GM23338 (cell line): ENCODE data around the gene ZDHHC3. TPM values are rescaled to one million over a fixed set of nuclear protein-coding genes. Genes with fewer than 3 reads are reported as not detected.

ENCODE experiments used
- ATAC-seq: fragments of 200-7000 bp; cut with Tn5 transposase; 3 replicates; pipeline ENCODE4 v1.9.1; 2020
- DNase-seq: peaks from one replicate; pipeline ENCODE4 v3.0.0-alpha.2; 2015; ENCODE audit warnings: low spot score
- H2AFZ ChIP-seq: fragments of 200-600 bp; sonication (generic); 2 replicates; pipeline ENCODE4 v1.8.0; 2016; ENCODE audit warnings: antibody characterized with exemption, mild to moderate bottlenecking, moderate library complexity
- H3F3A ChIP-seq: fragments of 200-600 bp; sonication (generic); replicated peaks from 2 replicates; pipeline ENCODE4 v1.8.0; 2017; ENCODE audit warnings: antibody characterized with exemption, mixed run types, low read depth
- H3K27ac ChIP-seq: fragments of 200-600 bp; sonication (generic); 2 replicates; pipeline ENCODE4 v1.6.1; 2016; ENCODE audit warnings: low read depth
- H3K27me3 ChIP-seq: fragments of 200-600 bp; sonication (generic); 2 replicates; pipeline ENCODE4 v1.8.0; 2016; ENCODE audit warnings: mild to moderate bottlenecking, mixed run types, moderate library complexity; ENCODE audit not compliant: insufficient read depth
- H3K36me3 ChIP-seq: fragments of 200-600 bp; sonication (generic); 2 replicates; pipeline ENCODE4 v1.8.0; 2016; ENCODE audit warnings: mild to moderate bottlenecking; ENCODE audit not compliant: insufficient read depth
- H3K4me1 ChIP-seq: fragments of 200-600 bp; sonication (generic); 2 replicates; pipeline ENCODE4 v1.8.0; 2016; ENCODE audit warnings: mild to moderate bottlenecking, moderate library complexity; ENCODE audit not compliant: insufficient read depth
- H3K4me2 ChIP-seq: fragments of 200-600 bp; sonication (generic); 2 replicates; pipeline ENCODE4 v1.7.1; 2017; ENCODE audit warnings: mixed run types
- H3K4me3 ChIP-seq: fragments of 200-600 bp; sonication (generic); 2 replicates; pipeline ENCODE4 v1.6.1; 2016; ENCODE audit warnings: mixed run types
- H3K79me2 ChIP-seq: fragments of 200-600 bp; sonication (generic); replicated peaks from 2 replicates; pipeline ENCODE4 v1.8.0; 2017; ENCODE audit warnings: mild to moderate bottlenecking; ENCODE audit not compliant: insufficient read depth
- H3K9me2 ChIP-seq: fragments of 200-600 bp; sonication (generic); 2 replicates; pipeline ENCODE4 v1.8.0; 2017; ENCODE audit not compliant: insufficient read depth
- H4K20me1 ChIP-seq: fragments of 200-600 bp; sonication (generic); replicated peaks from 2 replicates; pipeline ENCODE4 v1.8.0; 2017; ENCODE audit warnings: mild to moderate bottlenecking; ENCODE audit not compliant: insufficient read depth
- H3K27ac Mint-ChIP-seq: 2 replicates; pipeline ENCODE4 v1.8.0; 2020; ENCODE audit warnings: inconsistent platforms, mild to moderate bottlenecking, moderate library complexity, mixed read lengths
- H3K27me3 Mint-ChIP-seq: 3 replicates; pipeline ENCODE4 v1.8.0; 2022; ENCODE audit warnings: low read depth, mild to moderate bottlenecking, moderate library complexity, mixed read lengths, inconsistent platforms; ENCODE audit not compliant: insufficient read depth, poor library complexity
- H3K36me3 Mint-ChIP-seq: 3 replicates; pipeline ENCODE4 v1.8.0; 2021; ENCODE audit warnings: low read depth, mild to moderate bottlenecking, inconsistent platforms, moderate library complexity, mixed read lengths
- H3K4me1 Mint-ChIP-seq: 3 replicates; pipeline ENCODE4 v1.8.0; 2020; ENCODE audit warnings: mild to moderate bottlenecking, inconsistent platforms, mixed read lengths
- H3K4me3 Mint-ChIP-seq: 3 replicates; pipeline ENCODE4 v1.8.0; 2021; ENCODE audit warnings: moderate library complexity, mild to moderate bottlenecking, inconsistent platforms, mixed read lengths
- H3K9me3 Mint-ChIP-seq: 3 replicates; pipeline ENCODE4 v1.8.0; 2020; ENCODE audit warnings: moderate library complexity, mild to moderate bottlenecking, inconsistent platforms, mixed read lengths
- CREB1 ChIP-seq: fragments of 250-450 bp; sonication (Bioruptor Pico); IDR thresholded peaks from 2 replicates; pipeline ENCODE4 v1.5.0; 2020; ENCODE audit warnings: low read depth, mild to moderate bottlenecking, moderate library complexity
- EZH2 ChIP-seq: fragments of 200-600 bp; sonication (generic); IDR thresholded peaks from one replicate; pipeline ENCODE4 v1.8.0; 2017; ENCODE audit warnings: antibody characterized with exemption, mild to moderate bottlenecking, low read depth; ENCODE audit not compliant: unreplicated experiment
- EZH2phosphoT487 ChIP-seq: fragments of 200-600 bp; sonication (generic); IDR thresholded peaks from one replicate; pipeline ENCODE4 v1.8.1; 2018; ENCODE audit warnings: antibody characterized with exemption; ENCODE audit not compliant: unreplicated experiment
- JUNB ChIP-seq: IDR thresholded peaks from one replicate; pipeline ENCODE4 v1.6.1; 2016; ENCODE audit warnings: antibody characterized with exemption; ENCODE audit not compliant: unreplicated experiment
- NANOG ChIP-seq: IDR thresholded peaks from 2 replicates; pipeline ENCODE4 v1.6.1; 2016; ENCODE audit warnings: antibody characterized with exemption, borderline replicate concordance
- POLR2AphosphoS5 ChIP-seq: IDR thresholded peaks from 2 replicates; pipeline ENCODE4 v1.6.1; 2016; ENCODE audit warnings: antibody characterized with exemption, low read depth
- STAT1 ChIP-seq: IDR thresholded peaks from one replicate; pipeline ENCODE4 v1.6.1; 2016; ENCODE audit warnings: antibody characterized with exemption; ENCODE audit not compliant: unreplicated experiment
- ZNF114 ChIP-seq: fragments of 250-450 bp; sonication (Bioruptor Pico); IDR thresholded peaks from 2 replicates; pipeline ENCODE4 v1.5.0; 2020; ENCODE audit warnings: mild to moderate bottlenecking, moderate library complexity
- ZNF331 ChIP-seq: fragments of 250-450 bp; sonication (Bioruptor Pico); IDR thresholded peaks from 2 replicates; pipeline ENCODE4 v1.5.0; 2020; ENCODE audit warnings: low read depth, mild to moderate bottlenecking, moderate library complexity
- polyA plus RNA-seq: library from polyadenylated mRNA; unstranded; fragments of >200 nt; fragmentation: Nextera tagmentation; extraction: Ambion mirVana; gene quantifications from 2 replicates; pipeline ENCODE4 v1.2.1, GENCODE V29; 2016
- total RNA-seq: library from RNA; depleted of rRNA; stranded (reverse); fragments of >200 nt; shearing (Covaris generic); gene quantifications from 2 replicates; pipeline ENCODE4 v1.2.3, GENCODE V29; 2014
- TF ChIP-seq, protein P1 (sequence below): IDR thresholded peaks from one replicate; pipeline ENCODE4 v1.6.1; 2018; ENCODE audit warnings: antibody characterized with exemption; ENCODE audit not compliant: unreplicated experiment
- TF ChIP-seq, protein P2 (sequence below), 2 experiments: fragments of 200-600 bp in 1 of 2; sonication (generic) in 1 of 2; conservative IDR thresholded peaks; 2 replicates each; pipeline versions ENCODE4 v1.5.1 to v1.6.1; 2016 to 2017; ENCODE audit warnings: antibody characterized with exemption in 2 of 2, low read depth in 2 of 2, mild to moderate bottlenecking in 2 of 2, moderate library complexity in 1 of 2
- TF ChIP-seq, protein P3 (sequence below): fragments of 250-450 bp; sonication (Bioruptor Pico); IDR thresholded peaks from 2 replicates; pipeline ENCODE4 v1.5.0; 2020; ENCODE audit warnings: mild to moderate bottlenecking, moderate library complexity
- TF ChIP-seq, protein P4 (sequence below): IDR thresholded peaks from 2 replicates; pipeline ENCODE4 v1.6.1; 2016; ENCODE audit warnings: antibody characterized with exemption

The ZDHHC3 gene
- total and polyA plus RNA-seq, 2 experiments from 2014 or later = 28.9 to 84.2 TPM

DNA sequence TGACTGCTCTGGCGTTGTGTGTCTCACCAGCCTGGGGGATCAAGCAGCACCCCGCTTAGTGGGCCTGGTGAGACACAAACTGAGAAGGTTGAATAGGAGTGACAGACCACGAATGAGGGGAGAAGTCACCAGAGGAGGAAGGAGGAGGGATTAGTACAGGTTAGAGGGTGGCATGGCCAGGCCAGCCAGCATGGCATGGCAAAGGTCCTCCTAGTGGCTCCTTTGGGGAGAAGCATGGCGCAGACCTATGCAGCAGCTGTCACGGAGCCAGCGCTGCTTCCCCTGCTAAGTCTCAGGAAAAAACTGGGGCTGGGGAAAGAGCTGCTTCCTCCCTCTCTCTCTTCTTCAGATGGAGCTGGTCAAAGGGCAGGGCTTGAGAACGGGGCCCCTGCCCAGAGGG lies 48.6 kb downstream of the ZDHHC3 start (continued):
- TF ChIP-seq, protein P1, sequence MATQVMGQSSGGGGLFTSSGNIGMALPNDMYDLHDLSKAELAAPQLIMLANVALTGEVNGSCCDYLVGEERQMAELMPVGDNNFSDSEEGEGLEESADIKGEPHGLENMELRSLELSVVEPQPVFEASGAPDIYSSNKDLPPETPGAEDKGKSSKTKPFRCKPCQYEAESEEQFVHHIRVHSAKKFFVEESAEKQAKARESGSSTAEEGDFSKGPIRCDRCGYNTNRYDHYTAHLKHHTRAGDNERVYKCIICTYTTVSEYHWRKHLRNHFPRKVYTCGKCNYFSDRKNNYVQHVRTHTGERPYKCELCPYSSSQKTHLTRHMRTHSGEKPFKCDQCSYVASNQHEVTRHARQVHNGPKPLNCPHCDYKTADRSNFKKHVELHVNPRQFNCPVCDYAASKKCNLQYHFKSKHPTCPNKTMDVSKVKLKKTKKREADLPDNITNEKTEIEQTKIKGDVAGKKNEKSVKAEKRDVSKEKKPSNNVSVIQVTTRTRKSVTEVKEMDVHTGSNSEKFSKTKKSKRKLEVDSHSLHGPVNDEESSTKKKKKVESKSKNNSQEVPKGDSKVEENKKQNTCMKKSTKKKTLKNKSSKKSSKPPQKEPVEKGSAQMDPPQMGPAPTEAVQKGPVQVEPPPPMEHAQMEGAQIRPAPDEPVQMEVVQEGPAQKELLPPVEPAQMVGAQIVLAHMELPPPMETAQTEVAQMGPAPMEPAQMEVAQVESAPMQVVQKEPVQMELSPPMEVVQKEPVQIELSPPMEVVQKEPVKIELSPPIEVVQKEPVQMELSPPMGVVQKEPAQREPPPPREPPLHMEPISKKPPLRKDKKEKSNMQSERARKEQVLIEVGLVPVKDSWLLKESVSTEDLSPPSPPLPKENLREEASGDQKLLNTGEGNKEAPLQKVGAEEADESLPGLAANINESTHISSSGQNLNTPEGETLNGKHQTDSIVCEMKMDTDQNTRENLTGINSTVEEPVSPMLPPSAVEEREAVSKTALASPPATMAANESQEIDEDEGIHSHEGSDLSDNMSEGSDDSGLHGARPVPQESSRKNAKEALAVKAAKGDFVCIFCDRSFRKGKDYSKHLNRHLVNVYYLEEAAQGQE = no peak

DNA sequence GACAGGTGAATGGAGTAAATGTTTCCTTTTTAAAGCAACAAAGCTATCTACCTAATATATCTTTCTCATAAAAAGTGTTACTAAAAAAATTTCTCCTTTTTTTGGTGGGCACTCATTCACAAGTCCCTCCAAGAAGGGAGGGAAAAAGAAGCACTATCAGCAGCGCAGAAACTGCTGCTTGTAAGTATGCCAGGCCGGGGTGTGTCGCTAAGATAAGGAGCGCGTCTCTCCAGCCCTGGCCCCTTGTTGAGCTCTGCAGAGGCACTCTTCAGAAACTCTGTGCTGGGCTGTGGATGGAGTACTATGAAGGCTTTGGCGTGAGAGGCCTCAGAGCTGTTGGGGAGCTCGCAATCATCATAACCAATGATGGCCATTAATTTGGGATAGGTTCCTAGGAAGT lies 49.1 kb downstream of the ZDHHC3 start:
- H3K4me2 ChIP-seq = no peak overlapping the region
- no peaks in the 10 kb centered on the region for H3K4me1 Mint-ChIP-seq
- no peaks in the 10 kb centered on the region for H3K79me2 ChIP-seq
- no peaks in the 10 kb centered on the region; the same call in 1 of the 2 replicates for H3K36me3 ChIP-seq
- H3K4me3 Mint-ChIP-seq = no peak overlapping the region
- H3K4me1 ChIP-seq = no peaks in the 10 kb centered on the region
- no peak overlapping the region for H3K4me3 ChIP-seq
- no peaks in the 10 kb centered on the region for H3K27me3 ChIP-seq
- DNase-seq = no peak
- H2AFZ ChIP-seq = no peak overlapping the region
- no peaks in the 10 kb centered on the region for H3K9me2 ChIP-seq
- no peak overlapping the region for H3K27ac ChIP-seq
- H3K27me3 Mint-ChIP-seq = peaks cover 8% of the 10 kb centered on the region
- H4K20me1 ChIP-seq = no peaks in the 10 kb centered on the region; the same call in 1 of the 2 replicates
- peaks cover 26% of the 10 kb centered on the region for H3K36me3 Mint-ChIP-seq
- H3K9me3 Mint-ChIP-seq = no peaks in the 10 kb centered on the region
- no peak overlapping the region for H3K27ac Mint-ChIP-seq
- ATAC-seq = no peak
- no peaks in the 10 kb centered on the region for H3F3A ChIP-seq
- TF ChIP-seq, protein P2, sequence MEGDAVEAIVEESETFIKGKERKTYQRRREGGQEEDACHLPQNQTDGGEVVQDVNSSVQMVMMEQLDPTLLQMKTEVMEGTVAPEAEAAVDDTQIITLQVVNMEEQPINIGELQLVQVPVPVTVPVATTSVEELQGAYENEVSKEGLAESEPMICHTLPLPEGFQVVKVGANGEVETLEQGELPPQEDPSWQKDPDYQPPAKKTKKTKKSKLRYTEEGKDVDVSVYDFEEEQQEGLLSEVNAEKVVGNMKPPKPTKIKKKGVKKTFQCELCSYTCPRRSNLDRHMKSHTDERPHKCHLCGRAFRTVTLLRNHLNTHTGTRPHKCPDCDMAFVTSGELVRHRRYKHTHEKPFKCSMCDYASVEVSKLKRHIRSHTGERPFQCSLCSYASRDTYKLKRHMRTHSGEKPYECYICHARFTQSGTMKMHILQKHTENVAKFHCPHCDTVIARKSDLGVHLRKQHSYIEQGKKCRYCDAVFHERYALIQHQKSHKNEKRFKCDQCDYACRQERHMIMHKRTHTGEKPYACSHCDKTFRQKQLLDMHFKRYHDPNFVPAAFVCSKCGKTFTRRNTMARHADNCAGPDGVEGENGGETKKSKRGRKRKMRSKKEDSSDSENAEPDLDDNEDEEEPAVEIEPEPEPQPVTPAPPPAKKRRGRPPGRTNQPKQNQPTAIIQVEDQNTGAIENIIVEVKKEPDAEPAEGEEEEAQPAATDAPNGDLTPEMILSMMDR (conservative IDR thresholded peaks at IDR 0.05; ENCODE audit: low read depth in 2 of 2) = no peak
- no peak for TF ChIP-seq EZH2phosphoT487
- no peak for TF ChIP-seq POLR2AphosphoS5
- TF ChIP-seq ZNF331 (CRISPR knock-in tag) = no peak
- TF ChIP-seq, protein P3, sequence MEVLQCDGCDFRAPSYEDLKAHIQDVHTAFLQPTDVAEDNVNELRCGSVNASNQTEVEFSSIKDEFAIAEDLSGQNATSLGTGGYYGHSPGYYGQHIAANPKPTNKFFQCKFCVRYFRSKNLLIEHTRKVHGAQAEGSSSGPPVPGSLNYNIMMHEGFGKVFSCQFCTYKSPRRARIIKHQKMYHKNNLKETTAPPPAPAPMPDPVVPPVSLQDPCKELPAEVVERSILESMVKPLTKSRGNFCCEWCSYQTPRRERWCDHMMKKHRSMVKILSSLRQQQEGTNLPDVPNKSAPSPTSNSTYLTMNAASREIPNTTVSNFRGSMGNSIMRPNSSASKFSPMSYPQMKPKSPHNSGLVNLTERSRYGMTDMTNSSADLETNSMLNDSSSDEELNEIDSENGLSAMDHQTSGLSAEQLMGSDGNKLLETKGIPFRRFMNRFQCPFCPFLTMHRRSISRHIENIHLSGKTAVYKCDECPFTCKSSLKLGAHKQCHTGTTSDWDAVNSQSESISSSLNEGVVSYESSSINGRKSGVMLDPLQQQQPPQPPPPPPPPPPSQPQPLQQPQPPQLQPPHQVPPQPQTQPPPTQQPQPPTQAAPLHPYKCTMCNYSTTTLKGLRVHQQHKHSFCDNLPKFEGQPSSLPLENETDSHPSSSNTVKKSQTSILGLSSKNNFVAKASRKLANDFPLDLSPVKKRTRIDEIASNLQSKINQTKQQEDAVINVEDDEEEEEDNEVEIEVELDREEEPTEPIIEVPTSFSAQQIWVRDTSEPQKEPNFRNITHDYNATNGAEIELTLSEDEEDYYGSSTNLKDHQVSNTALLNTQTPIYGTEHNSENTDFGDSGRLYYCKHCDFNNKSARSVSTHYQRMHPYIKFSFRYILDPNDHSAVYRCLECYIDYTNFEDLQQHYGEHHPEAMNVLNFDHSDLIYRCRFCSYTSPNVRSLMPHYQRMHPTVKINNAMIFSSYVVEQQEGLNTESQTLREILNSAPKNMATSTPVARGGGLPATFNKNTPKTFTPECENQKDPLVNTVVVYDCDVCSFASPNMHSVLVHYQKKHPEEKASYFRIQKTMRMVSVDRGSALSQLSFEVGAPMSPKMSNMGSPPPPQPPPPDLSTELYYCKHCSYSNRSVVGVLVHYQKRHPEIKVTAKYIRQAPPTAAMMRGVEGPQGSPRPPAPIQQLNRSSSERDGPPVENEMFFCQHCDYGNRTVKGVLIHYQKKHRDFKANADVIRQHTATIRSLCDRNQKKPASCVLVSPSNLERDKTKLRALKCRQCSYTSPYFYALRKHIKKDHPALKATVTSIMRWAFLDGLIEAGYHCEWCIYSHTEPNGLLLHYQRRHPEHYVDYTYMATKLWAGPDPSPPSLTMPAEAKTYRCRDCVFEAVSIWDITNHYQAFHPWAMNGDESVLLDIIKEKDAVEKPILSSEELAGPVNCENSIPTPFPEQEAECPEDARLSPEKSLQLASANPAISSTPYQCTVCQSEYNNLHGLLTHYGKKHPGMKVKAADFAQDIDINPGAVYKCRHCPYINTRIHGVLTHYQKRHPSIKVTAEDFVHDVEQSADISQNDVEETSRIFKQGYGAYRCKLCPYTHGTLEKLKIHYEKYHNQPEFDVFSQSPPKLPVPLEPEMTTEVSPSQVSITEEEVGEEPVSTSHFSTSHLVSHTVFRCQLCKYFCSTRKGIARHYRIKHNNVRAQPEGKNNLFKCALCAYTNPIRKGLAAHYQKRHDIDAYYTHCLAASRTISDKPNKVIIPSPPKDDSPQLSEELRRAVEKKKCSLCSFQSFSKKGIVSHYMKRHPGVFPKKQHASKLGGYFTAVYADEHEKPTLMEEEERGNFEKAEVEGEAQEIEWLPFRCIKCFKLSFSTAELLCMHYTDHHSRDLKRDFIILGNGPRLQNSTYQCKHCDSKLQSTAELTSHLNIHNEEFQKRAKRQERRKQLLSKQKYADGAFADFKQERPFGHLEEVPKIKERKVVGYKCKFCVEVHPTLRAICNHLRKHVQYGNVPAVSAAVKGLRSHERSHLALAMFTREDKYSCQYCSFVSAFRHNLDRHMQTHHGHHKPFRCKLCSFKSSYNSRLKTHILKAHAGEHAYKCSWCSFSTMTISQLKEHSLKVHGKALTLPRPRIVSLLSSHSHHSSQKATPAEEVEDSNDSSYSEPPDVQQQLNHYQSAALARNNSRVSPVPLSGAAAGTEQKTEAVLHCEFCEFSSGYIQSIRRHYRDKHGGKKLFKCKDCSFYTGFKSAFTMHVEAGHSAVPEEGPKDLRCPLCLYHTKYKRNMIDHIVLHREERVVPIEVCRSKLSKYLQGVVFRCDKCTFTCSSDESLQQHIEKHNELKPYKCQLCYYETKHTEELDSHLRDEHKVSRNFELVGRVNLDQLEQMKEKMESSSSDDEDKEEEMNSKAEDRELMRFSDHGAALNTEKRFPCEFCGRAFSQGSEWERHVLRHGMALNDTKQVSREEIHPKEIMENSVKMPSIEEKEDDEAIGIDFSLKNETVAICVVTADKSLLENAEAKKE (CRISPR knock-in tag) = no peak
- TF ChIP-seq EZH2 = no peak
- TF ChIP-seq ZNF114 (CRISPR knock-in tag) = no peak
- TF ChIP-seq CREB1 (CRISPR knock-in tag) = no peak
- no peak for TF ChIP-seq NANOG
- TF ChIP-seq, protein P4, sequence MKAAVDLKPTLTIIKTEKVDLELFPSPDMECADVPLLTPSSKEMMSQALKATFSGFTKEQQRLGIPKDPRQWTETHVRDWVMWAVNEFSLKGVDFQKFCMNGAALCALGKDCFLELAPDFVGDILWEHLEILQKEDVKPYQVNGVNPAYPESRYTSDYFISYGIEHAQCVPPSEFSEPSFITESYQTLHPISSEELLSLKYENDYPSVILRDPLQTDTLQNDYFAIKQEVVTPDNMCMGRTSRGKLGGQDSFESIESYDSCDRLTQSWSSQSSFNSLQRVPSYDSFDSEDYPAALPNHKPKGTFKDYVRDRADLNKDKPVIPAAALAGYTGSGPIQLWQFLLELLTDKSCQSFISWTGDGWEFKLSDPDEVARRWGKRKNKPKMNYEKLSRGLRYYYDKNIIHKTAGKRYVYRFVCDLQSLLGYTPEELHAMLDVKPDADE = no peak
- no peak for TF ChIP-seq JUNB
- no peak for TF ChIP-seq STAT1
